Mammary epithelial cell (primary cell): ENCODE data around the gene RAPGEF4.

Experiments used
- EZH2 ChIP-seq: IDR thresholded peaks from 2 replicates; pipeline ENCODE4 v1.6.1; 2012; ENCODE audit warnings: low read length, inconsistent platforms, borderline replicate concordance
- TF ChIP-seq, protein P1 (sequence below), 2 donors: IDR thresholded peaks in 1 of 2; conservative IDR thresholded peaks in 1 of 2; 2 replicates each; pipeline ENCODE4 v1.5.1; 2011 to 2012; ENCODE audit warnings: inconsistent platforms in 2 of 2, low read length in 2 of 2, mild to moderate bottlenecking in 2 of 2, control low read depth in 1 of 2, low read depth in 1 of 2; ENCODE audit not compliant: insufficient read depth in 1 of 2; ENCODE audit errors: extremely low read depth in 1 of 2

GRCh38 chr2:173079141-173079540, 343.5 kb downstream of the RAPGEF4 start:
- TF ChIP-seq, protein P1, sequence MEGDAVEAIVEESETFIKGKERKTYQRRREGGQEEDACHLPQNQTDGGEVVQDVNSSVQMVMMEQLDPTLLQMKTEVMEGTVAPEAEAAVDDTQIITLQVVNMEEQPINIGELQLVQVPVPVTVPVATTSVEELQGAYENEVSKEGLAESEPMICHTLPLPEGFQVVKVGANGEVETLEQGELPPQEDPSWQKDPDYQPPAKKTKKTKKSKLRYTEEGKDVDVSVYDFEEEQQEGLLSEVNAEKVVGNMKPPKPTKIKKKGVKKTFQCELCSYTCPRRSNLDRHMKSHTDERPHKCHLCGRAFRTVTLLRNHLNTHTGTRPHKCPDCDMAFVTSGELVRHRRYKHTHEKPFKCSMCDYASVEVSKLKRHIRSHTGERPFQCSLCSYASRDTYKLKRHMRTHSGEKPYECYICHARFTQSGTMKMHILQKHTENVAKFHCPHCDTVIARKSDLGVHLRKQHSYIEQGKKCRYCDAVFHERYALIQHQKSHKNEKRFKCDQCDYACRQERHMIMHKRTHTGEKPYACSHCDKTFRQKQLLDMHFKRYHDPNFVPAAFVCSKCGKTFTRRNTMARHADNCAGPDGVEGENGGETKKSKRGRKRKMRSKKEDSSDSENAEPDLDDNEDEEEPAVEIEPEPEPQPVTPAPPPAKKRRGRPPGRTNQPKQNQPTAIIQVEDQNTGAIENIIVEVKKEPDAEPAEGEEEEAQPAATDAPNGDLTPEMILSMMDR (conservative IDR thresholded peaks at IDR 0.05 in 1 of 2, IDR thresholded peaks at IDR 0.05 in 1 of 2; ENCODE audit: extremely low read depth in 1 of 2, insufficient read depth in 1 of 2, low read depth in 1 of 2, low read length in 2 of 2), result no peak
- TF ChIP-seq EZH2, result no peak
